Glomerular visceral epithelial cell (primary cell): ENCODE measurements around the gene NUP210.

ENCODE experiments used
- DNase-seq: peaks from one replicate; pipeline ENCODE4 v3.0.0-alpha.2; 2016; ENCODE audit errors: extremely low spot score

Gene NUP210

DNA sequence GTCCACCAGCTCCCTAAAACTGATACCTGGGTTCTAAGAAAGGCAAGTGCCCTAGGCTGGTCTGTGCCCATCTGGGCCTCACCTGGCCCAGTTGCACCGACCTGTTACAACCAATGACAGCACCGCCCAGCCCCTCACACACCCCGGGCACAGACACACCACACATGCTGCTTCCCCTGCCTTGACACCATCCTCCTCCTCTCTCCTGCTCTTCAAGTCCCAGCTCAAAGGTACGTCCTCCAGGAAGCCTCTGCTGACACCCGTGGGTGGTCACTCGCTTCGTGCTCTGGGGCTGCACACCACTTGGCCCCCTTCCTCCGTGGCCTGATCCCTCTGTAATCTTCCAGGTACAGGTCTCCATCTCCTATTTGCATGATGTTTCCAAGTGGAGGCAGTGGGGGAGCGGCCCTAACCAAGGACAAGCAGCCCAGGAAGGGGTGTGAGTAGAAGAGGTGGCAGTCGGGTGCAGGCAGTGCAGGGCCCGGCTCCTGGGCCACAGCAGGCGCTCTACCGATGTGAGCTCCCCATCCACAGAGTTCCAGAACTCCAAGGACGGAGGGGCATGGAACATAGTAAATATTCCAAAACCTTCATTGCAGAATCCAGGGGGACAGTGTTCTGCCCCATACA, 144.6 kb downstream of the NUP210 start:
- DNase-seq, result no peak

GRCh38 chr3:13274551-13275332, 145.4 kb downstream of the NUP210 start:
- no peak for DNase-seq

DNA sequence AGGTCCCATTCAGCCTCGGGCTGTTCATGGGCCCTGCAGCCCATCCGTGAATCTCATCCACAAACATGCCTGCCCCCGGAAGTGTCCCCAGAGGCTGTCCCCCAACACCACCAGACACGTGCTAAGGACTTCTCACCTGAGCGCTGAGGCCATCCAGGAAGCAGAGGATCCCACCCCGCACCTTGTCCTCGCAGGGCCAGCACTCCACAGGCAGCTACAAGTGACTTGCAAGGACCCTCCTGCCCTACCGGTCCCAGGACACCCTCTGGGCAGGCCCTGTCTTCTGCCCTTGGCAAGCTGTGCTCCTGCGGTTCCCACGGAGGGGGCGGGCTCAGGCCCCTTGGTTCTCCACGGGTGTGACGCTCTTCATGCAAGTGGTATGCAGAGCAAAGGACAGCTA, 146.0 kb downstream of the NUP210 start:
- no peak for DNase-seq

GRCh38 chr3:13273604-13274105, 146.5 kb downstream of the NUP210 start:
- DNase-seq, result no peak

- DNase-seq, result no peak
Observed at GRCh38 chr3:13272831-13273603, 147.1 kb downstream of the NUP210 start.

GRCh38 chr3:13269711-13270378, 150.3 kb downstream of the NUP210 start:
- DNase-seq, result no peak

GRCh38 chr3:13268961-13269441, 151.1 kb downstream of the NUP210 start:
- DNase-seq, result no peak

DNA sequence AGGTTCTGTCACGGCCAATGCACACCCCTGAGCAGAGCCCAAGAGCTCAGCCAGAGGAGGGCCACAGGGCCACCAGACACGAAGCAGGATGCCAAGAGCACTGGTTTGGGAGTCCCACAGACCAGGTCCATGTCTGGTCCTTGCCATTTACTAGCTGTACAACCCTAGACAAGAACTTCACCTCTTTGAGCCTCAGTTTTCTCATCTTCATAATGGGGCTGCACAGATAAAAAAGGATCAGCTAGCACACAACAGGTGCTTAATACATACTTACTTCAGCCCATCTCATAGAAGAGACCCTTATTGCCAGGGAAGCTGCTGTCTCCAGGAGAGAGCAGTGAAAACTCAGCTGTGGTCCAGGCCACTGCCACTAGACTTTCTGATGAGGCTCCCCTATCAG, 152.0 kb downstream of the NUP210 start:
- no peak for DNase-seq

- no peak for DNase-seq
Observed at GRCh38 chr3:13266651-13267362, 153.3 kb downstream of the NUP210 start.
